GM12875 (cell line): ENCODE results near the gene GPC5.

ENCODE experiments used
- H3K4me3 ChIP-seq: one replicate; pipeline ENCODE4 v1.5.1; 2011; ENCODE audit warnings: low read depth, low read length, control low read depth
- CTCF ChIP-seq: IDR thresholded peaks from 2 replicates; pipeline ENCODE4 v1.5.1; 2011; ENCODE audit warnings: low read depth, mild to moderate bottlenecking, control low read depth, inconsistent platforms, low read length, moderate library complexity, borderline replicate concordance; ENCODE audit not compliant: insufficient read depth

Gene GPC5

DNA sequence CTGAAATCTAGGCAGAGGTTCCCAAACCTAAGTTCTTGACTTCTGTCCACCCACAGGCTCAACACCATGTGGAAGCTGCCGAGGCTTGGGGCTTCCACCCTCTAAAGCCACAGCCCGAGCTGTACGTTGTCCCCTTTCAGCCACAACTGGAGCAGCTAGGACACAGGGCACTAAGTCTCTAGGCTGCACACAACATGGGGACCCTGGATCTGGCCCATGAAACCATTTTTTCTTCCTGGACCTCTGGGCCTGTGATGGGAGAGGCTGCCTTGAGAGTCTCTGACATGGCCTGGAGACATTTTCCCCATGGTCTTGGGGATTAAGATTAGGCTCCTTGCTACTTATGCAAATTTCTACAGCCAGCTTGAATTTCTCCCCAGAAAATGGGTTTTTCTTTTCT is 118.4 kb downstream of the GPC5 start:
- TF ChIP-seq CTCF: no peak
- H3K4me3 ChIP-seq: no peak overlapping the region

DNA sequence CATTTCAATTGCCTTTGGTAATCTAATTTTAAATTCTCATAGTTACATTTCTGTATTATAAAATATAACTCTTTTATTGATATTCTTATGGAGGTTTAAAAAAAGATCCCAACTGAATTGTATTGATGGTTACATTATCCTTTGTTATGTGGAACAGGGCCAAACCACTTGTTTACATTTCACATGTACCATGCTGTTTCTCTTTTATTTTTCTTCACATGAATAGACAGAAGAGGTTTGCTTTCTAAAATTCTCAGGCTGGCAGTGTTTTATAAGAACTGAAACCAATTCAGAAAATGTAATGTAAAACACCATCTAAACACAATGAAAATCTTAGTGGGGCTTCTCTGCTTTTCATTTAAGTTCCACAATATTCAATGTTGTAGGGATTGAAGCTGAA is 122.5 kb downstream of the GPC5 start:
- H3K4me3 ChIP-seq: no peak overlapping the region
- no peak for TF ChIP-seq CTCF

DNA sequence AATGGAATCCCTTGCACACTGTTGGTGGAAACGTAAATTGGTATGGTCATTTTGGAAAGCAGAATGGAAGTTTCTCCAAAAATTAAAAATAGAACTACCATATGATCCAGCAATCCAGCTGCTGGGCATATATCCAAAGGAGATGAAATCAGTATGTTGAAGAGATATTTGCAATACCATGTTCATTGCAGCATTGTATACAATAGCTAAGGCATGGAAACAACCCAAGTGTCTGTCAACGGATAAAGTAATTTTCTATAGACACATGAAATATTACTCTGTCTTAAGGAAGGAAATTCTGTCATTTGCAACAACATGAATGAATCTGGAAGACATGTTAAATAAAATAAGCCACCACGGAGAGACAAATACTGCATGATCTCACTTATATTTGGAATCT is 124.7 kb downstream of the GPC5 start:
- no peak overlapping the region for H3K4me3 ChIP-seq
- TF ChIP-seq CTCF: no peak

GRCh38 chr13:91526543-91527033 is 128.2 kb downstream of the GPC5 start:
- no peak overlapping the region for H3K4me3 ChIP-seq

DNA sequence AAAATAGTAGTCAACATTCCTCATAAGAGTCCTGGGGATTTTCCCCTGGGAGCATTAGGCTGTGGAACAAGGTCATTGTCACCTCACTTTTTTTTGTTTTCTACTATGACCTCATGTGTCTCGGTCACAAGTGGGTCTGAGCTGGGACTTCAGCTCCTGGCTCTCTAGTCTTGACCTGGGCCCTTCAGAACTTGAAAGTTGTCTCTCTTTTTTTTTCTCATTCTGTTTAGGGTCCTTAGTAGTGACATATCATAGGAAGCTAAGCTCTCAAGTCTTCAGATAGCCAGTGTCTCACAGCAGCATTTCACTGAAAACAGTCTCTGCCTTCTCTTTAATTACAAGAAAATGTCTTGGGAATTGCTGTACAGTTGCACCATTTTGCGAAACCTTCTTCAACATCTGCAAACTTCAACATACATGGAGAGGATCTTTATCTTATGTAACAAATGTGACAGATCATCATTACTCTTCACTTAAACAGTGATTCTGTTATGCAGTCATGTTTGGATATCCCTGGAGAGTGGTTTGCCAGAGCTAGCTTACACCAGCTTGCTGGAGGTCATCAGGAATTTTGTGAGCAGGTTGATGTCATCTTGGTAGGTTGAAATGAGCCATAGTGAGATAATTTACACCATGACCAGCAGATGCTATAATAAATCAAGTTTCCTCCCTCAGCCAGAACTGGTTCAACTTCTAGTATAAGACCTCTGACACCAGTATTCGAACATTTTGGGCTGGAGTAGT is 131.5 kb downstream of the GPC5 start:
- no peak for TF ChIP-seq CTCF
- H3K4me3 ChIP-seq: no peak overlapping the region

More at GRCh38 chr13:91526543-91527033, 128.2 kb downstream of the GPC5 start:
- no peak for TF ChIP-seq CTCF

GRCh38 chr13:91531646-91532045 is 133.2 kb downstream of the GPC5 start:
- no peak for TF ChIP-seq CTCF
- no peak overlapping the region for H3K4me3 ChIP-seq

GRCh38 chr13:91533354-91533753 is 134.9 kb downstream of the GPC5 start:
- H3K4me3 ChIP-seq: no peak overlapping the region
- TF ChIP-seq CTCF: no peak
